Measurements from ENCODE around the gene ZMAT3.

Gene ZMAT3

GRCh38 chr3:178996399-178996798 is 75.2 kb downstream of the ZMAT3 start:
- H3K27me3 ChIP-seq (ENCODE audit: insufficient read depth, low read length, poor library complexity, severe bottlenecking): no peaks in the 10 kb centered on the region
- no peaks in the 10 kb centered on the region for H4K20me1 ChIP-seq (ENCODE audit: insufficient read depth, low read length, poor library complexity, severe bottlenecking)
- H3F3A ChIP-seq (ENCODE audit: low read depth): no peaks in the 10 kb centered on the region
- H3K9me3 ChIP-seq (ENCODE audit: insufficient read depth, low read depth, low read length): no peaks in the 10 kb centered on the region
- no peaks in the 10 kb centered on the region for H3K36me3 ChIP-seq (ENCODE audit: insufficient read depth, low read length)
- no peak overlapping the region for H3K9ac ChIP-seq (ENCODE audit: low read depth, low read length, poor library complexity, severe bottlenecking)
- no peak overlapping the region for H2AFZ ChIP-seq (ENCODE audit: low read length)
- H3K9me2 ChIP-seq (replicated peaks; ENCODE audit: low read depth, low read length): no peaks in the 10 kb centered on the region
- H3K4me2 ChIP-seq (ENCODE audit: low read depth, low read length, poor library complexity, severe bottlenecking): no peak overlapping the region
- H3K4me1 ChIP-seq (ENCODE audit: insufficient read depth, low read length, poor library complexity, severe bottlenecking): no peaks in the 10 kb centered on the region
- H3K4me3 ChIP-seq (ENCODE audit: low read length, poor library complexity, severe bottlenecking): no peak overlapping the region
- H3K79me2 ChIP-seq (ENCODE audit: insufficient read depth, low read length): no peaks in the 10 kb centered on the region
- no peak for TF ChIP-seq EZH2phosphoT487 (IDR thresholded peaks at IDR 0.05; ENCODE audit: borderline replicate concordance)
- TF ChIP-seq, protein P1, sequence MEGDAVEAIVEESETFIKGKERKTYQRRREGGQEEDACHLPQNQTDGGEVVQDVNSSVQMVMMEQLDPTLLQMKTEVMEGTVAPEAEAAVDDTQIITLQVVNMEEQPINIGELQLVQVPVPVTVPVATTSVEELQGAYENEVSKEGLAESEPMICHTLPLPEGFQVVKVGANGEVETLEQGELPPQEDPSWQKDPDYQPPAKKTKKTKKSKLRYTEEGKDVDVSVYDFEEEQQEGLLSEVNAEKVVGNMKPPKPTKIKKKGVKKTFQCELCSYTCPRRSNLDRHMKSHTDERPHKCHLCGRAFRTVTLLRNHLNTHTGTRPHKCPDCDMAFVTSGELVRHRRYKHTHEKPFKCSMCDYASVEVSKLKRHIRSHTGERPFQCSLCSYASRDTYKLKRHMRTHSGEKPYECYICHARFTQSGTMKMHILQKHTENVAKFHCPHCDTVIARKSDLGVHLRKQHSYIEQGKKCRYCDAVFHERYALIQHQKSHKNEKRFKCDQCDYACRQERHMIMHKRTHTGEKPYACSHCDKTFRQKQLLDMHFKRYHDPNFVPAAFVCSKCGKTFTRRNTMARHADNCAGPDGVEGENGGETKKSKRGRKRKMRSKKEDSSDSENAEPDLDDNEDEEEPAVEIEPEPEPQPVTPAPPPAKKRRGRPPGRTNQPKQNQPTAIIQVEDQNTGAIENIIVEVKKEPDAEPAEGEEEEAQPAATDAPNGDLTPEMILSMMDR (conservative IDR thresholded peaks at IDR 0.05; ENCODE audit: low read length): no peak

GRCh38 chr3:178990293-178990692 is 81.3 kb downstream of the ZMAT3 start:
- TF ChIP-seq EZH2phosphoT487 (IDR thresholded peaks at IDR 0.05; ENCODE audit: borderline replicate concordance): no peak
- TF ChIP-seq, protein P1 (conservative IDR thresholded peaks at IDR 0.05; ENCODE audit: low read length): no peak
- no peak overlapping the region for H3K4me3 ChIP-seq (ENCODE audit: low read length, poor library complexity, severe bottlenecking)
- no peak overlapping the region for H3K9ac ChIP-seq (ENCODE audit: low read depth, low read length, poor library complexity, severe bottlenecking)
- H4K20me1 ChIP-seq (ENCODE audit: insufficient read depth, low read length, poor library complexity, severe bottlenecking): no peaks in the 10 kb centered on the region
- peaks cover 28% of the 10 kb centered on the region; the same call in 1 of the 2 replicates for H3K9me3 ChIP-seq (ENCODE audit: insufficient read depth, low read depth, low read length)
- no peaks in the 10 kb centered on the region for H3K79me2 ChIP-seq (ENCODE audit: insufficient read depth, low read length)
- H3K9me2 ChIP-seq (replicated peaks; ENCODE audit: low read depth, low read length): no peaks in the 10 kb centered on the region
- no peaks in the 10 kb centered on the region for H3K4me1 ChIP-seq (ENCODE audit: insufficient read depth, low read length, poor library complexity, severe bottlenecking)
- no peaks in the 10 kb centered on the region for H3K36me3 ChIP-seq (ENCODE audit: insufficient read depth, low read length)
- no peak overlapping the region for H3K4me2 ChIP-seq (ENCODE audit: low read depth, low read length, poor library complexity, severe bottlenecking)
- H2AFZ ChIP-seq (ENCODE audit: low read length): no peak overlapping the region
- H3K27me3 ChIP-seq (ENCODE audit: insufficient read depth, low read length, poor library complexity, severe bottlenecking): no peaks in the 10 kb centered on the region
- H3F3A ChIP-seq (ENCODE audit: low read depth): no peaks in the 10 kb centered on the region

GRCh38 chr3:178989821-178990220 is 81.8 kb downstream of the ZMAT3 start:
- Histone ChIP-seq H3K27me3 (ENCODE audit: insufficient read depth, low read length, poor library complexity, severe bottlenecking) (no peaks in the 10 kb centered on the region), H3K9me3 (ENCODE audit: insufficient read depth, low read depth, low read length) (peaks cover 28% of the 10 kb centered on the region; the same call in 1 of the 2 replicates), H3F3A (ENCODE audit: low read depth) (no peaks in the 10 kb centered on the region), H3K9ac (ENCODE audit: low read depth, low read length, poor library complexity, severe bottlenecking) (no peak overlapping the region), H4K20me1 (ENCODE audit: insufficient read depth, low read length, poor library complexity, severe bottlenecking) (no peaks in the 10 kb centered on the region), H3K4me3 (ENCODE audit: low read length, poor library complexity, severe bottlenecking) (no peak overlapping the region), H3K4me2 (ENCODE audit: low read depth, low read length, poor library complexity, severe bottlenecking) (no peak overlapping the region), H3K9me2 (replicated peaks; ENCODE audit: low read depth, low read length) (no peaks in the 10 kb centered on the region), H3K4me1 (ENCODE audit: insufficient read depth, low read length, poor library complexity, severe bottlenecking) (no peaks in the 10 kb centered on the region), H3K79me2 (ENCODE audit: insufficient read depth, low read length) (no peaks in the 10 kb centered on the region), H2AFZ (ENCODE audit: low read length) (no peak overlapping the region), H3K36me3 (ENCODE audit: insufficient read depth, low read length) (no peaks in the 10 kb centered on the region)
- TF ChIP-seq, protein P1 (conservative IDR thresholded peaks at IDR 0.05; ENCODE audit: low read length): no peak
- TF ChIP-seq EZH2phosphoT487 (IDR thresholded peaks at IDR 0.05; ENCODE audit: borderline replicate concordance): no peak

All from Loucy (cell line).